ENCODE measurements around the gene CHRM4.

The CHRM4 gene

GRCh38 chr11:46402957-46403902 is 11.7 kb upstream of the CHRM4 start:
- TF ChIP-seq ZFX (IDR thresholded peaks at IDR 0.05; ENCODE audit: borderline replicate concordance), result no peak
- TF ChIP-seq CTCF (IDR thresholded peaks at IDR 0.05), result no peak
- H3K27ac ChIP-seq, result no peak overlapping the region

- H3K27ac ChIP-seq, result no peak overlapping the region
- no peak for TF ChIP-seq CTCF (IDR thresholded peaks at IDR 0.05)
Observed at GRCh38 chr11:46397526-46397925, 6.0 kb upstream of the CHRM4 start.

- H3K27ac ChIP-seq, result no peak overlapping the region
- TF ChIP-seq CTCF (IDR thresholded peaks at IDR 0.05), result no peak
- TF ChIP-seq ZFX (IDR thresholded peaks at IDR 0.05; ENCODE audit: borderline replicate concordance), result no peak
Observed at GRCh38 chr11:46393759-46394158, 2.2 kb upstream of the CHRM4 start.

- H3K27ac ChIP-seq, result no peak overlapping the region
- no peak for TF ChIP-seq ZFX (IDR thresholded peaks at IDR 0.05; ENCODE audit: borderline replicate concordance)
- no peak for TF ChIP-seq CTCF (IDR thresholded peaks at IDR 0.05)
Observed at GRCh38 chr11:46393231-46393616, 1.6 kb upstream of the CHRM4 start.

GRCh38 chr11:46392421-46393230 is 1.1 kb upstream of the CHRM4 start:
- H3K27ac ChIP-seq, result no peak overlapping the region

GRCh38 chr11:46391186-46391577 is 394 bp downstream of the CHRM4 start:
- no peak overlapping the region for H3K27ac ChIP-seq
- TF ChIP-seq CTCF (IDR thresholded peaks at IDR 0.05) (no peak), ZFX (IDR thresholded peaks at IDR 0.05; ENCODE audit: borderline replicate concordance) (no peak)

More at GRCh38 chr11:46392421-46393230, 1.1 kb upstream of the CHRM4 start:
- TF ChIP-seq ZFX (IDR thresholded peaks at IDR 0.05; ENCODE audit: borderline replicate concordance), result no peak
- no peak for TF ChIP-seq CTCF (IDR thresholded peaks at IDR 0.05)

All from 22Rv1 (cell line).